Endothelial cell of umbilical vein (primary cell): ENCODE results near the gene LIN28B. TPM values are rescaled to one million over a fixed set of nuclear protein-coding genes. Genes with fewer than 3 reads are reported as not detected.

Experiments used
- BruUV-seq: library from RNA; stranded (reverse); fragments of 400-500 nt; replicated peaks from 2 replicates; lab custom pipeline; 2021; lab: Mats Ljungman, UMichigan
- CTCF ChIA-PET: fragments of 300-600, 350-600 bp; sonication (Branson Sonifier 250); formaldehyde crosslinking; loops from one replicate; lab custom pipeline; 2021; ENCODE audit warnings: antibody characterized with exemption, inconsistent platforms; lab: Charles Lee
- POLR2A ChIA-PET: fragments of 300-600, 350-600 bp; sonication (Branson Sonifier 250); formaldehyde crosslinking; loops from one replicate; lab custom pipeline; 2021; ENCODE audit warnings: antibody characterized with exemption, inconsistent platforms; lab: Charles Lee
- DNase-seq: peaks from one replicate; pipeline ENCODE4 v3.0.0-alpha.2; 2011; ENCODE audit warnings: low read depth, low spot score
- FAIRE-seq: peaks from 2 replicates; lab custom pipeline; 2011; peaks lifted over from hg19 to GRCh38; lab: Jason Lieb, UNC
- H2AFZ ChIP-seq: 2 replicates; pipeline ENCODE4 v1.6.0; 2012; ENCODE audit warnings: low read depth, low read length, control low read depth, inconsistent platforms
- H3K27ac ChIP-seq: 2 replicates; pipeline ENCODE4 v1.5.1; 2011; ENCODE audit warnings: low read depth, mild to moderate bottlenecking, control low read depth, low read length, moderate library complexity; ENCODE audit not compliant: insufficient read depth
- H3K27me3 ChIP-seq, 2 experiments: 2 replicates each; pipeline versions ENCODE4 v1.6.0 to v1.6.1; 2011; ENCODE audit warnings: low read length in 2 of 2, mixed read lengths in 1 of 2; ENCODE audit not compliant: control insufficient read depth in 2 of 2, insufficient read depth in 2 of 2
- H3K36me3 ChIP-seq, 2 experiments: 2 replicates in 1 of 2; 3 replicates in 1 of 2; pipeline ENCODE4 v1.5.1; 2011; ENCODE audit warnings: low read length in 2 of 2, mild to moderate bottlenecking in 1 of 2, moderate library complexity in 1 of 2; ENCODE audit not compliant: control insufficient read depth in 2 of 2, insufficient read depth in 2 of 2; ENCODE audit errors: extremely low read depth in 1 of 2
- H3K4me1 ChIP-seq: 3 replicates; pipeline ENCODE4 v1.5.1; 2011; ENCODE audit warnings: mild to moderate bottlenecking, low read length; ENCODE audit not compliant: control insufficient read depth, insufficient read depth; ENCODE audit errors: extremely low read depth
- H3K4me2 ChIP-seq: 2 replicates; pipeline ENCODE4 v1.6.1; 2011; ENCODE audit warnings: low read length, control low read depth, mixed read lengths; ENCODE audit not compliant: insufficient read depth
- H3K4me3 ChIP-seq, 3 experiments: fragments of 200-600 bp in 1 of 3; sonication (generic), shearing (Covaris generic) in 1 of 3; replicated peaks in 1 of 3; 2 replicates each; pipeline ENCODE4 v1.5.1; 2011 to 2016; ENCODE audit warnings: control low read depth in 3 of 3, low read length in 3 of 3, mild to moderate bottlenecking in 2 of 3, inconsistent platforms in 1 of 3, low read depth in 1 of 3, moderate library complexity in 1 of 3; ENCODE audit not compliant: insufficient read depth in 1 of 3
- H3K79me2 ChIP-seq: 2 replicates; pipeline ENCODE4 v1.6.0; 2012; ENCODE audit warnings: low read length, inconsistent platforms; ENCODE audit not compliant: control insufficient read depth, insufficient read depth
- H3K9ac ChIP-seq: replicated peaks from 2 replicates; pipeline ENCODE3; 2011; ENCODE audit warnings: low read length, control low read depth; ENCODE audit not compliant: insufficient read depth; ENCODE audit errors: extremely low read depth
- H3K9me1 ChIP-seq: replicated peaks from 3 replicates; pipeline ENCODE4 v1.6.0; 2011; ENCODE audit warnings: mild to moderate bottlenecking, low read length; ENCODE audit not compliant: control insufficient read depth, insufficient read depth; ENCODE audit errors: extremely low read depth
- H3K9me3 ChIP-seq: replicated peaks from 2 replicates; pipeline ENCODE4 v1.5.1; 2012; ENCODE audit warnings: low read length, inconsistent platforms; ENCODE audit not compliant: control insufficient read depth, insufficient read depth
- H4K20me1 ChIP-seq: replicated peaks from 2 replicates; pipeline ENCODE3; 2011; ENCODE audit warnings: mild to moderate bottlenecking, low read length; ENCODE audit not compliant: control insufficient read depth, insufficient read depth; ENCODE audit errors: extremely low read depth
- EZH2 ChIP-seq: IDR thresholded peaks from 2 replicates; pipeline ENCODE4 v1.6.1; 2012; ENCODE audit warnings: borderline replicate concordance, low read depth, mild to moderate bottlenecking, moderate library complexity, low read length, inconsistent platforms; ENCODE audit not compliant: severe bottlenecking
- FOS ChIP-seq: IDR thresholded peaks from 2 replicates; pipeline ENCODE4 v1.6.1; 2011; ENCODE audit warnings: mild to moderate bottlenecking, low read length, moderate library complexity, borderline replicate concordance; ENCODE audit not compliant: insufficient read depth
- JUN ChIP-seq: IDR thresholded peaks from 2 replicates; pipeline ENCODE4 v1.6.1; 2011; ENCODE audit warnings: borderline replicate concordance, low read depth; ENCODE audit not compliant: insufficient read length, insufficient read depth
- POLR2A ChIP-seq: IDR thresholded peaks from 2 replicates; pipeline ENCODE4 v1.6.1; 2012; ENCODE audit warnings: low read depth, mild to moderate bottlenecking, control low read depth, low read length
- POLR2AphosphoS5 ChIP-seq: IDR thresholded peaks from 2 replicates; pipeline ENCODE4 v1.6.1; 2012; ENCODE audit warnings: low read depth, mild to moderate bottlenecking, control low read depth, low read length, moderate library complexity; ENCODE audit not compliant: insufficient read depth
- dilution Hi-C: fragments of 300-500 bp; cut with MboI; formaldehyde crosslinking; loops from one replicate; pipeline ENCODE4 v1.15.0; 2019; ENCODE audit warnings: low sequenced_read_pairs; ENCODE audit not compliant: extremely low pct_ligation_motif_present
- intact Hi-C: fragments of 100-400 bp; cut with micrococcal nuclease; formaldehyde crosslinking; loops from one replicate; pipeline ENCODE4 v1.10.0; 2022
- polyA plus RNA-seq, 4 experiments: library from polyadenylated mRNA; depleted of rRNA in 3 of 4; stranded (reverse) in 3 of 4; unstranded in 1 of 4; fragments of >200 nt; gene quantifications; 2 replicates each; pipeline versions ENCODE4 v1.2.1 to v1.2.3, GENCODE V29; 2011 to 2012; ENCODE audit warnings: missing spikeins in 1 of 4
- total RNA-seq: library from RNA; stranded (reverse); gene quantifications from 2 replicates; pipeline ENCODE4 v1.2.3, GENCODE V29; 2021
- TF ChIP-seq, protein P1 (sequence below): IDR thresholded peaks from 2 replicates; pipeline ENCODE4 v1.6.1; 2011; ENCODE audit not compliant: insufficient read depth, insufficient read length
- TF ChIP-seq, protein P2 (sequence below), 2 donors: IDR thresholded peaks; 1 replicate in 1 of 2; 2 replicates in 1 of 2; pipeline ENCODE4 v1.5.1; 2011; ENCODE audit warnings: low read length in 2 of 2, mild to moderate bottlenecking in 2 of 2, moderate library complexity in 2 of 2, control low read depth in 1 of 2, inconsistent platforms in 1 of 2, low read depth in 1 of 2; ENCODE audit not compliant: insufficient read depth in 1 of 2; ENCODE audit errors: extremely low read depth in 1 of 2

The LIN28B gene
- total and polyA plus RNA-seq, 2 donors (not counting 3 experiments of a cell fraction or from before 2014, with no cell fraction given): not detected

DNA sequence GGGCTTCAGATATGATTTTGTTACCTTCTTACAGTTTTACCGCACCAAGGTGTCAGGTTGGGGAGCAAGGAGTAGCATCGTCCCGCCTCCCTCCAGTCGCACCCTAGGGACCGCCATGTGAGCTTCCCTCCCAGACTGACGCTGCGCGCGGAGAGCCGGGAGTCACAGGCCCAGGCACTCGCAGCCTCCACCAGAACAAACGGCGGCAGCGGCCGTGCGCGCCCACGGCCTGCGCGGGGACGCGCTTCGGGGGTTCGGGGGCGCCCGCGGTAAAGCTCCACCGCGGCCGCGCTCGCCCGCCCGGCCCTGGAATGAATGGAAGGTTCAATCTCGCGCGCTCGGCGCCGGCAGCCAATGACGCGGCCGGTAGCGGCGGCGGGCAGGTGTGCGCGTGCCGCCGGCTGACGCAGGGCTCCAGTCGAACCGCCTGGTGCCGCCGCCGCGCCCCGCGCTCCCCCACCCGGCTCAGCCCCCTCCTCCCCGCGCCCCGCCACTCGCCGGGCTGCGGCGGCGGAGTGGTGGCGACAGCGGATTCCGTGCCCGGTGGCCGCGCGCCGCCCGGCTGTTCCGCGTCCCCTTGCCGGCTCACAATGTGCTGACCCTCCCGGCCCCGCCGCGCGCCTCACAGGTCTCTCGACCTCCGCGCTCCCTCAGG is 16.5 kb upstream of the LIN28B start:
- Histone ChIP-seq H3K36me3 (no peaks in the 10 kb centered on the region), H3K27me3 (peaks cover 12 to 53% of the 10 kb centered on the region in 2 experiments), H3K4me3 (peak overlapping the region in 2 of 3 experiments; percentile 38 to 42), H3K4me1 (peaks cover 4% of the 10 kb centered on the region), H3K79me2 (no peaks in the 10 kb centered on the region), H4K20me1 (no peaks in the 10 kb centered on the region), H3K9ac (no peak overlapping the region), H3K9me1 (no peaks in the 10 kb centered on the region), H3K9me3 (no peaks in the 10 kb centered on the region), H3K27ac (no peak overlapping the region), H3K4me2 (peak overlapping the region; percentile 69), H2AFZ (peak overlapping the region; percentile 89)
- CTCF ChIA-PET: interaction anchor here (0.9 to 3.7 kb wide), 5 partner anchors 15 to 151 kb away, joined by 3 to 34 read pairs (median 3); partner anchors contain the start of gene LIN28B
- DNase-seq (no peak), FAIRE-seq (no peak)
- BruUV-seq: no TSS peak
- TF ChIP-seq EZH2: peak; percentile 53
- no peak for TF ChIP-seq POLR2AphosphoS5
- no peak for TF ChIP-seq FOS
- TF ChIP-seq, protein P1, sequence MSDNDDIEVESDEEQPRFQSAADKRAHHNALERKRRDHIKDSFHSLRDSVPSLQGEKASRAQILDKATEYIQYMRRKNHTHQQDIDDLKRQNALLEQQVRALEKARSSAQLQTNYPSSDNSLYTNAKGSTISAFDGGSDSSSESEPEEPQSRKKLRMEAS: no peak
- TF ChIP-seq, protein P2, sequence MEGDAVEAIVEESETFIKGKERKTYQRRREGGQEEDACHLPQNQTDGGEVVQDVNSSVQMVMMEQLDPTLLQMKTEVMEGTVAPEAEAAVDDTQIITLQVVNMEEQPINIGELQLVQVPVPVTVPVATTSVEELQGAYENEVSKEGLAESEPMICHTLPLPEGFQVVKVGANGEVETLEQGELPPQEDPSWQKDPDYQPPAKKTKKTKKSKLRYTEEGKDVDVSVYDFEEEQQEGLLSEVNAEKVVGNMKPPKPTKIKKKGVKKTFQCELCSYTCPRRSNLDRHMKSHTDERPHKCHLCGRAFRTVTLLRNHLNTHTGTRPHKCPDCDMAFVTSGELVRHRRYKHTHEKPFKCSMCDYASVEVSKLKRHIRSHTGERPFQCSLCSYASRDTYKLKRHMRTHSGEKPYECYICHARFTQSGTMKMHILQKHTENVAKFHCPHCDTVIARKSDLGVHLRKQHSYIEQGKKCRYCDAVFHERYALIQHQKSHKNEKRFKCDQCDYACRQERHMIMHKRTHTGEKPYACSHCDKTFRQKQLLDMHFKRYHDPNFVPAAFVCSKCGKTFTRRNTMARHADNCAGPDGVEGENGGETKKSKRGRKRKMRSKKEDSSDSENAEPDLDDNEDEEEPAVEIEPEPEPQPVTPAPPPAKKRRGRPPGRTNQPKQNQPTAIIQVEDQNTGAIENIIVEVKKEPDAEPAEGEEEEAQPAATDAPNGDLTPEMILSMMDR (IDR thresholded peaks at IDR 0.05; ENCODE audit: extremely low read depth in 1 of 2, insufficient read depth in 1 of 2, low read depth in 1 of 2, low read length in 2 of 2): no peak
- no peak for TF ChIP-seq POLR2A
- no peak for TF ChIP-seq JUN
- POLR2A ChIA-PET: no interaction called here
- intact Hi-C loops: loop anchor here (2.0 to 5.0 kb wide), 4 partner anchors 83 to 1362 kb away; partner anchors contain the start of gene HACE1
- dilution Hi-C loops: no loop called here
